CD4-positive, alpha-beta T cell treated with Interleukin-6 at 100 ng/mL for 8 hours (primary cell): ENCODE results near the gene MEGF11.

ENCODE experiments used
- DNase-seq: peaks from one replicate; pipeline ENCODE4 v3.0.0-alpha.2; 2020; ENCODE audit warnings: mixed read lengths, low spot score

MEGF11 gene

GRCh38 chr15:65942436-65942835, 311.1 kb downstream of the MEGF11 start:
- DNase-seq: no peak

- no peak for DNase-seq
Measured at GRCh38 chr15:65940618-65940909, 313.0 kb downstream of the MEGF11 start.

- no peak for DNase-seq
Measured at GRCh38 chr15:65939901-65940617, 313.5 kb downstream of the MEGF11 start.

- DNase-seq: no peak
Measured at GRCh38 chr15:65938604-65939003, 314.9 kb downstream of the MEGF11 start.

GRCh38 chr15:65937476-65937875, 316.1 kb downstream of the MEGF11 start:
- no peak for DNase-seq

GRCh38 chr15:65937054-65937453, 316.5 kb downstream of the MEGF11 start:
- no peak for DNase-seq

- no peak for DNase-seq
Measured at GRCh38 chr15:65936282-65936681, 317.3 kb downstream of the MEGF11 start.

GRCh38 chr15:65935391-65935790, 318.2 kb downstream of the MEGF11 start:
- DNase-seq: no peak

- no peak for DNase-seq
Measured at GRCh38 chr15:65931221-65931620, 322.3 kb downstream of the MEGF11 start.

- no peak for DNase-seq
Measured at GRCh38 chr15:65930134-65930533, 323.4 kb downstream of the MEGF11 start.

- no peak for DNase-seq
Measured at GRCh38 chr15:65929573-65929972, 324.0 kb downstream of the MEGF11 start.

GRCh38 chr15:65927545-65927944, 326.0 kb downstream of the MEGF11 start:
- no peak for DNase-seq

GRCh38 chr15:65926899-65927298, 326.7 kb downstream of the MEGF11 start:
- no peak for DNase-seq

- DNase-seq: no peak
Measured at GRCh38 chr15:65926459-65926858, 327.1 kb downstream of the MEGF11 start.

GRCh38 chr15:65925338-65925737, 328.2 kb downstream of the MEGF11 start:
- DNase-seq: no peak

- no peak for DNase-seq
Measured at GRCh38 chr15:65924004-65924403, 329.5 kb downstream of the MEGF11 start.

GRCh38 chr15:65923264-65923663, 330.3 kb downstream of the MEGF11 start:
- no peak for DNase-seq

- no peak for DNase-seq
Measured at GRCh38 chr15:65922621-65923020, 330.9 kb downstream of the MEGF11 start.

GRCh38 chr15:65921780-65922179, 331.8 kb downstream of the MEGF11 start:
- DNase-seq: no peak

GRCh38 chr15:65920825-65921309, 332.7 kb downstream of the MEGF11 start:
- no peak for DNase-seq

- no peak for DNase-seq
Measured at GRCh38 chr15:65920121-65920520, 333.4 kb downstream of the MEGF11 start.

GRCh38 chr15:65919353-65919752, 334.2 kb downstream of the MEGF11 start:
- DNase-seq: no peak

- DNase-seq: no peak
Measured at GRCh38 chr15:65918945-65919344, 334.6 kb downstream of the MEGF11 start.

- DNase-seq: no peak
Measured at GRCh38 chr15:65918357-65918920, 335.1 kb downstream of the MEGF11 start.
